HCT116 (cell line): Measurements from ENCODE around the gene PIK3CD. TPM values are rescaled to one million over a fixed set of nuclear protein-coding genes. Genes with fewer than 3 reads are reported as not detected.

Experiments used
- ATAC-seq: fragments of 200-7000 bp; cut with Tn5 transposase; 2 replicates; pipeline ENCODE4 v1.9.1; 2020; ENCODE audit warnings: mild to moderate bottlenecking, moderate library complexity
- BruUV-seq: library from RNA; stranded (reverse); fragments of 400-500 nt; replicated peaks from 2 replicates; lab custom pipeline; 2021; lab: Mats Ljungman, UMichigan
- CTCF ChIA-PET: fragments of 300-600 bp; sonication (Branson Sonifier 250); formaldehyde crosslinking; loops from one replicate; lab custom pipeline; 2021; ENCODE audit warnings: antibody characterized with exemption; lab: Charles Lee
- POLR2A ChIA-PET: fragments of 300-600, 350-600 bp; sonication (Branson Sonifier 250); formaldehyde crosslinking; loops from one replicate; lab custom pipeline; 2021; ENCODE audit warnings: antibody characterized with exemption; lab: Charles Lee
- RAD21 ChIA-PET, 2 experiments: fragments of 300-600 bp; sonication (Branson Sonifier 250); formaldehyde crosslinking; loops; one replicate each; lab custom pipeline; 2023; ENCODE audit warnings: low total read pairs in 2 of 2; ENCODE audit not compliant: uncharacterized antibody in 2 of 2, unreplicated experiment in 2 of 2, low non-redundant PET in 1 of 2; lab: Charles Lee
- DNase-seq: peaks from one replicate; pipeline ENCODE4 v3.0.0-alpha.2; 2010; ENCODE audit warnings: low read depth, low spot score
- H2AFZ ChIP-seq: fragments of 200-600 bp; shearing (Covaris generic), sonication (generic); 2 replicates; pipeline ENCODE4 v1.6.1; 2017; ENCODE audit warnings: low read depth, mixed run types, mixed read lengths, antibody characterized with exemption, low read length; ENCODE audit not compliant: poor library complexity, severe bottlenecking
- H3K27ac ChIP-seq: 2 replicates; pipeline ENCODE4 v1.5.1; 2012; ENCODE audit warnings: low read depth, low read length
- H3K27me3 ChIP-seq: fragments of 200-600 bp; sonication (generic); 2 replicates; pipeline ENCODE4 v1.6.1; 2016; ENCODE audit warnings: mixed run types, low read length, mixed read lengths; ENCODE audit not compliant: insufficient read depth
- H3K36me3 ChIP-seq, 2 experiments: fragments of 200-500 bp in 1 of 2; fragments of 200-600 bp in 1 of 2; sonication (Bioruptor generic) in 1 of 2; sonication (generic) in 1 of 2; 2 replicates each; pipeline versions ENCODE4 v1.5.1 to v1.6.1; 2014 to 2016; ENCODE audit warnings: low read length in 2 of 2, inconsistent platforms in 1 of 2, mixed read lengths in 1 of 2, mixed run types in 1 of 2; ENCODE audit not compliant: insufficient read depth in 2 of 2, control insufficient read depth in 1 of 2
- H3K4me1 ChIP-seq, 2 experiments: fragments of 200-600 bp in 1 of 2; sonication (generic) in 1 of 2; 2 replicates each; pipeline versions ENCODE4 v1.5.1 to v1.6.1; 2012 to 2017; ENCODE audit warnings: low read length in 2 of 2, inconsistent platforms in 1 of 2, mild to moderate bottlenecking in 1 of 2, mixed read lengths in 1 of 2, mixed run types in 1 of 2, moderate library complexity in 1 of 2; ENCODE audit not compliant: insufficient read depth in 2 of 2, control insufficient read depth in 1 of 2
- H3K4me2 ChIP-seq: fragments of 200-600 bp; sonication (generic); 2 replicates; pipeline ENCODE4 v1.6.1; 2017; ENCODE audit warnings: mixed run types, low read length, mixed read lengths
- H3K4me3 ChIP-seq, 2 experiments: fragments of 200-600 bp in 1 of 2; sonication (generic) in 1 of 2; replicated peaks in 1 of 2; 2 replicates each; pipeline ENCODE4 v1.5.1; 2011 to 2016; ENCODE audit warnings: low read length in 2 of 2, control low read depth in 1 of 2, low read depth in 1 of 2, mild to moderate bottlenecking in 1 of 2, mixed read lengths in 1 of 2, mixed run types in 1 of 2
- H3K79me2 ChIP-seq: fragments of 200-600 bp; sonication (generic); 2 replicates; pipeline ENCODE4 v1.6.1; 2017; ENCODE audit warnings: mild to moderate bottlenecking, mixed run types, low read length, moderate library complexity, mixed read lengths; ENCODE audit not compliant: insufficient read depth
- H3K9ac ChIP-seq: fragments of 200-600 bp; sonication (generic); 2 replicates; pipeline ENCODE4 v1.6.1; 2016; ENCODE audit warnings: low read length, mixed read lengths
- H3K9me2 ChIP-seq: fragments of 200-600 bp; sonication (generic), shearing (Covaris generic); 2 replicates; pipeline ENCODE4 v1.6.1; 2017; ENCODE audit warnings: mixed run types, mild to moderate bottlenecking, moderate library complexity; ENCODE audit not compliant: insufficient read depth
- H3K9me3 ChIP-seq, 2 experiments: fragments of 200-500 bp in 1 of 2; fragments of 200-600 bp in 1 of 2; sonication (Bioruptor generic) in 1 of 2; sonication (generic) in 1 of 2; 2 replicates each; pipeline ENCODE4 v1.6.1; 2014 to 2017; ENCODE audit warnings: low read length in 2 of 2, mixed read lengths in 2 of 2, inconsistent platforms in 1 of 2, low read depth in 1 of 2, mild to moderate bottlenecking in 1 of 2, mixed run types in 1 of 2, moderate library complexity in 1 of 2; ENCODE audit not compliant: control insufficient read depth in 1 of 2, insufficient read depth in 1 of 2
- H4K20me1 ChIP-seq: fragments of 200-600 bp; sonication (generic), shearing (Covaris generic); 2 replicates; pipeline ENCODE4 v1.6.1; 2017; ENCODE audit warnings: mixed run types, mild to moderate bottlenecking, moderate library complexity; ENCODE audit not compliant: insufficient read depth
- CEBPB ChIP-seq: IDR thresholded peaks from 2 replicates; pipeline ENCODE4 v1.6.1; 2012; ENCODE audit warnings: low read depth
- EZH2 ChIP-seq: fragments of 200-600 bp; sonication (generic); IDR thresholded peaks from 2 replicates; pipeline ENCODE4 v1.6.1; 2017; ENCODE audit warnings: antibody characterized with exemption, mixed run types
- JUND ChIP-seq: IDR thresholded peaks from 2 replicates; pipeline ENCODE4 v1.6.1; 2012
- MAX ChIP-seq: IDR thresholded peaks from 2 replicates; pipeline ENCODE4 v1.6.1; 2012
- REST ChIP-seq: IDR thresholded peaks from 2 replicates; pipeline ENCODE4 v1.6.1; 2012; ENCODE audit warnings: low read depth
- ZBTB33 ChIP-seq: IDR thresholded peaks from 2 replicates; pipeline ENCODE4 v1.6.1; 2011; ENCODE audit warnings: mild to moderate bottlenecking, low read length, moderate library complexity; ENCODE audit not compliant: insufficient replicate concordance; ENCODE audit errors: extremely low read depth
- ZNF274 ChIP-seq: fragments of 200-500 bp; sonication (Bioruptor generic); IDR thresholded peaks from 2 replicates; pipeline ENCODE4 v1.6.1; 2014; ENCODE audit warnings: mild to moderate bottlenecking, low read depth, low read length, inconsistent platforms
- intact Hi-C: fragments of 100-400 bp; cut with micrococcal nuclease; formaldehyde crosslinking; loops from 2 replicates; pipeline ENCODE4 v1.10.0; 2022
- total RNA-seq: library from RNA; stranded (reverse); gene quantifications from one replicate; pipeline ENCODE4 v1.2.1, GENCODE V29; 2021; ENCODE audit not compliant: unreplicated experiment

The PIK3CD gene
- total RNA-seq, 1 experiment from 2014 or later: 9.2 TPM

GRCh38 chr1:9749361-9749760, 97.8 kb downstream of the PIK3CD start:
- no peak overlapping the region for H3K4me2 ChIP-seq
- no TSS peak for BruUV-seq
- no peaks in the 10 kb centered on the region for H3K27me3 ChIP-seq
- H3K9me2 ChIP-seq: no peaks in the 10 kb centered on the region
- RAD21 ChIA-PET: no interaction called here
- CTCF ChIA-PET: no interaction called here
- DNase-seq (no peak), ATAC-seq (no peak)
- H3K79me2 ChIP-seq: no peaks in the 10 kb centered on the region
- peaks cover 19 to 34% of the 10 kb centered on the region in 2 experiments; a peak in 3 of 4 replicates for H3K36me3 ChIP-seq
- H3K27ac ChIP-seq: no peak overlapping the region
- no peaks in the 10 kb centered on the region for H3K9me3 ChIP-seq
- POLR2A ChIA-PET: no interaction called here
- no peak overlapping the region for H3K9ac ChIP-seq
- intact Hi-C loops: no loop called here
- no peak overlapping the region for H2AFZ ChIP-seq
- H3K4me1 ChIP-seq: no peaks in the 10 kb centered on the region
- no peak for TF ChIP-seq EZH2
- no peak for TF ChIP-seq MAX
- no peak for TF ChIP-seq ZNF274
- TF ChIP-seq JUND: no peak
- TF ChIP-seq REST: no peak
- no peak for TF ChIP-seq ZBTB33
- TF ChIP-seq CEBPB: no peak
- H4K20me1 ChIP-seq: no peaks in the 10 kb centered on the region
- H3K4me3 ChIP-seq: no peak overlapping the region
